ENCODE measurements around the gene MTF2.
"Not testable (repeated sequence)": the region's sequence is repeated elsewhere in the genome, so short reads cannot be mapped to it uniquely, and the experiment has no call there.

MTF2 gene

DNA sequence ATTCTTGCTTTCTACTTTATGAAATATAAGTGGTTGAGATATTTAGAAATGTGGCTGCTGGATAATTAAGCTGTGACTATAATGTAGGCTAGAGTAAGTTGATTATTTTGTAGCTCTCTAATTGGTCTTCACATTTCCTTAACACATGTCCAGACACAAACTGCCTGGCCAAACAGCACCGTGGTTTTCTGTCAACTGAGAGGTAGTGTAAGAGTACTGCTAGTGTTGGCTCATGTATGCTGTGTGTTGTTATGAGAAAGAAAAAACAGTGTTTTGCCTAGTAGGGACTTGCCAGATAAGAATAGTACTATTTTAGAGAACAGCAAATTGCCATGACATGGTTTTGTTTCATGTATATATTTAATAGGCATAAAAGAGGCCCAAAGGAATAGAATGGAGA is 64.1 kb downstream of the MTF2 start:
- DNase-seq (ENCODE audit: low read depth), result no peak

DNA sequence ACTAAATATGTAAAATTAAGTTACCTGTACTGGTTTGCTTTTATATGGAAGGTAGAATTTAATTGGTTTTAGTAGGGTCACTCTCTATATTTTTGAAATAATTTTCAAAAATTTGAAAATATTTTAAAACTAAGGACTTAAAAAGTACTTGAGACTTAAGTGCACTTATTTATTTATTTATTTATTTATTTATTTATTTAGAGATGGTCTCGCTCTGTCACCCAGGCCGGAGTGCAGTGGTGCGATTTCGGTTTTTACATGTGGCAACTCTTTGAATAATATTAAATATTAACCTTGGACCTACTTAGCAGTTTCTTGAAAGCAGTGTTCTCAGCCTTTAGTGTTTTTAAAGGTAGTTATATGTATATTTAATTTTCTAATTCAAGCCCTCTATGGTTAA is 64.7 kb downstream of the MTF2 start:
- DNase-seq (ENCODE audit: low read depth), result no peak

DNA sequence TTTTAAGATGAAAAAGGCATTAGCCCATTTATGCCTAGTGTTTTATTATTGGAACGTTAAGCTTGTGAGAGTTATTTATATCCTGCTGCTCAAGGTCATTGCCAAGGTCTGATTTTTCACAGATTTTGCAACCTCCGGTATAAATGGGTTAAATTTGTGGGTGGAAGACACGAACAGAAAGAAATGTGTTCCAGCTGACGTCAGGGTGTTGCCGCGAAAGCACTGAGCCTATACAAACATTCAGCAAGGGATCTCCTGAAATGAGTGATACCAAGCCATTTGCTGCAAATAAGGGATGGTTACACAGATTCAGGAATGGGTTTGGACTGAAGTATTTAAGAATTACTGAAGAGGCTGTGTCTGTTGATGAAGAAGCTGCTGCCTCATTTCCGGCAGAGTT is 68.9 kb downstream of the MTF2 start:
- DNase-seq (ENCODE audit: low read depth), result no peak

DNA sequence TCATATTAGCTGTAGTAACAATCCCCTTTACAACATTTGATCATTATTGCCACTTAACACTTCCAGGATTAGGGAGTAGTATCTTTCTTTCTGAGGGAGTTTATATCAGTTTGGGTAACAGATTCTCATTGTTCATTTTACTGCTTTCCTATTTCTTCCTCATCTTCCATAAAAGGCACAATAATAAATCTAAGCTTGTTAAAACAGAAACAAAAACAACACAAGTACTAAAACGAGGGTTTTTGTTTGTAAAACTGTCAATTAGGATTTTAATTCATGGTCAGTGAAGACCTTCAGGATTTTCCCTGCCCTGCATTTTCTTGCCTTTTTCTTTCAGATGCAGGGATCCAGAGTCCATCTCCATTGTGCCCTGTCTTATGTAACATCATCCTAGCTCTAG is 71.6 kb downstream of the MTF2 start:
- no peak for DNase-seq (ENCODE audit: low read depth)

DNA sequence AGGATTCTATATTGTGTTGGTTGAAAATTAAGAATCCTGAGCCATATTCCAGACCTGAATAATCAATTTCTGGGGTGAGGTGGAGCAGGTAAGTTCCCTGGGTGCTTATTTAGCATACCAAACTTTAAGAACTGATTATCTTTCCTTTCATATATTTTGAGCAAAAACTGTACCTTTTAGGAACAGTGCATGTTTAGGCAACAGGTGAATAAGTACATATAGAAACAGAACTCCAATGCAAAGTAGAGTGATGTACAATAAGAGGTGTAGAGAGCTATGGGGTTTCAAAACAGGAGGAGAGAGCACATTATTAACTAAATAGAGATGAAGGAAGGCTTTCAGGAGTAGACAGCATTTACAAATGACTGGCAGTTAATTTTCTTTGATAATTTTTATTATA is 72.4 kb downstream of the MTF2 start:
- DNase-seq (ENCODE audit: low read depth), result no peak

DNA sequence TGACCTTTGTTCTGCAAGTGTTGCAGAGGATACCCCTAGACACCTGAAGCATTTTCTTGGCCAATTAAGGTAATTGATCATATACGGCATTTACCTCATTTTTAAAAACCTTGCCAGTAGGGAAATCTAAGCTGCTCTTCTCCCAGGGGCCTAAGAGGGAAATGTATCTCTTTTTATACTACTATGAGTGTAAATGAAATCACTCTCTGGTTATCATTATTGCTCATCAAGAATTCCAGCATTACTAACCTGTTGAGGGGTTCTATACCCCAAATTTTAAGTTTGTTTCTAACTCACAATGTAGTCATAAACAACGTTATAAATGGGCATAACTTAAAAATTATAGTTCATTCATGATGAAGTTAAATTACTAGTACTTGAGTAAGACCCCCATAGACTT is 73.8 kb downstream of the MTF2 start:
- no peak for DNase-seq (ENCODE audit: low read depth)

DNA sequence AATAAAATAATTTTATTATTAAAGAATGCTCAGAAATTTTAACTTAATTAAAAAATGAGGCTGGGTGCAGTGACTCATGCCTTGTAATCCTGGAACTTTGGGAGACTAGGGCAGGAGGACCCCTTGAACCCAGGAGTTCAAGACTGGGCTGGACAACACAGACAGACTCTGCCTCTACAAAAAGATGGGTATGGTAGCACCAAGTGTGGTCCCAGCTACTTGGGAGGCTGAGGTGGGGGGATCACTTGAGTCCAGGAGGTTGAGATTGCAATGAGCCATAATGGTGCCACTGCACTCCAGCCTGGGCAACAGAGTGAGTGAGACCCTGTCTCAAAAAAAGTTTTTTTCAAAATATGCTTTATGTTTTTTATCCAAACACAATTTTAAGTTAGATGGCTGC is 75.8 kb downstream of the MTF2 start:
- DNase-seq (ENCODE audit: low read depth), result no peak

DNA sequence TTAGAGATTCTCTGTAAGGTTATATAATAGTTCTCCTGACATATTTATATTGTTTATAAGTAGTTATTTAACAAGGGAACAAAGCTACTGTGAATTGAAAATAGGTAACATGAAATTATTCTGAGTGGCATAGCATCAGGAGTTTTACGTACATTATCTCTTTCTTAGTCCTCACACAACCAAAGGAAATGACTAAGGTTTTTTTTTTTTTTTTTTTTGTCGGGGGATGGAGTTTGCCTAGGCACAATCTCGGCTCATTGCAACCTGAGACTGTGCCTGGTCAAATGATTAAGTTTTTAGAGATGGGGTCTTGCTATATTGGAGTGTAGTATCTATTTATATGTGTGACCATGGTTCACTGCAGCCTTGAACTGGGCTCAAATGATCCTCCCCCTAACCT is 76.3 kb downstream of the MTF2 start:
- DNase-seq (ENCODE audit: low read depth), result no peak

DNA sequence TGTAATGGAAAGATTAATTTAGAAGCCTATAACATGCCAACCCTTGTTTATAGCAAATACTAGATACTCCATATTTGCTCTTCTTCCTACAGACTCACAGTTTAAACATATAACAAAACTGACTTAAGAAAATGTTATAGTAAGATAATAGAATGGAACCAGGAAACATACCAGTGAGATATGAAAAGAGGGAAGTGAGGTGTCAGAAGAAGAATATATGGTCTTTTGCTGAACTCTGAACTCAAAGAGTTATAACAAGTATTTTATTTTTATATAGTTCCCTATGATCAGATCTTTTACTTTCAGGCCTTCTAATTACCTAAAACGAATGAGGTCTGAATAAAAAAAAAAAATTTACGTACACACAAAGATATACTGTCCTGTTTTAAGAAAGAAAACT is 80.3 kb downstream of the MTF2 start:
- no peak for DNase-seq (ENCODE audit: low read depth)

DNA sequence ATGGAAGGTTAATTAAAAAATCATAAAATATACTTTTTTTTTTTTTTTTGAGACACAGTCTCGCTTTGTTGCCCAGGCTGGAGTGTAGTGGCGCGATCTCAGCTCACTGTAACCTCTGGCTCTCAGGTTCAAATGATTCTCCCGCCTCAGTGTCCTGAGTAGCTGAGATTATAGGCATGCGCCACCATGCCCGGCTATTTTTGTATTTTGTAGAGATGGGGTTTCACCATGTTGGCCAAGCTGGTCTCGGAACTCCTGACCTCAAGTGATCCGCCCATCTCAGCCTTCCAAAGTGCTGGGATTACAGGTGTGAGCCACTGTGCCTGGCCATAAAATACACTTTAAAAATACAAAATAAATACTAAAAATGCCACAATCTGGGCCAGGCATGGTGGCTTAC is 84.2 kb downstream of the MTF2 start:
- not testable (repeated sequence) for DNase-seq (ENCODE audit: low read depth)

DNA sequence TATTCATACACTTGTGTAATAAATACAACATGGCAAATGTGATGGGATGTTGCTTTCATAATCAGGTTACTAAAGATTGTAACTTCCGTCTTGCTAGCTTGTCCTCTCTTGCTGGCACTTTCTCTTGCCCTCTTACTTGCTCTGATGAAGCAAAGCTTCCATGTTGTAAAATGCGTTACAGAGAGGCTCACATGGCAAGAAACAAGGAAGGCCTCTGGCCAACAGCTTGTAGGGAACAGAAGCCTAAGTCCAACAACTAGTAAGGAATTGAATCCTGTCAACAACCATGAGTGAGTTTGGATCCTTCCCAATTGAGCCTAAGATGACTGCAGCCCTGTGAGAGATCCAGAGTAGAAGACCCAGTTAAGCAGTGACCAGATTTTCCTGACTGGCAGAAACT is 85.7 kb downstream of the MTF2 start:
- no peak for DNase-seq (ENCODE audit: low read depth)

DNA sequence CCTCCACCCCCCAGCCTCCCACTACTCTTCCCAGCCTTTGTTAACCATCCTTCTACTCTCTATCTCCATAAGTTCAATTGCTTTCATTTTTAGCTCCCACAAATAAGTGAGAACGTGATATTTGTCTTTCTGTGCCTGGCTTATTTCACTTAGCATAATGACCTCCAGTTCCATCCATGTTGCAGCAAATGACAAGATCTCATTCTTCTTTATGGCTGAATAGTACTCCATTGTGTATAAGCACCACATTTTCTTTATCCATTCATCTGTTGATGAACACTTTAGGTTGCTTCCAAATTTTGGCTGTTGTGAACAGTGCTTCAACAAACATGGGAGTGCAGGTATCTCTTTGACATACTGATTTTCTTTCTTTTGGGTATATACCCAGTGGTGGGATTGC is 86.8 kb downstream of the MTF2 start:
- DNase-seq (ENCODE audit: low read depth), result not testable (repeated sequence)

DNA sequence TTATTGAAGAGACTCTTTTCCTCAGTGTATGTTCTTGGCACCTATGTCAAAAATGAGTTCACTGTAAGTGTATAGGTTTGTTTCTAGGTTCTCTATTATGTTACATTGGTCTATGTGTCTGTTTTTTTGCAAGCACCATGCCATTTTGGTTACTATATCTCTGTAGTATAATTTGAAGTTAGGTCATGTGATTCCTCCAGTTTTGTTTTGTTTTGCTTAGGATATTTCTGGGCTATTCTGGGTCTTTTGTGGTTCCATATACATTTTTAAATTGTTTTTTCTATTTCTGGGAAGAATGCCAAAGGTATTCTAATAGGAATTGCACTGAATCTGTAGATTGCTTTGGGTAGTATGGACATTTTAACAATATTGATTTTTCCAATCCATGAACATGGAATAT is 87.9 kb downstream of the MTF2 start:
- no peak for DNase-seq (ENCODE audit: low read depth)

DNA sequence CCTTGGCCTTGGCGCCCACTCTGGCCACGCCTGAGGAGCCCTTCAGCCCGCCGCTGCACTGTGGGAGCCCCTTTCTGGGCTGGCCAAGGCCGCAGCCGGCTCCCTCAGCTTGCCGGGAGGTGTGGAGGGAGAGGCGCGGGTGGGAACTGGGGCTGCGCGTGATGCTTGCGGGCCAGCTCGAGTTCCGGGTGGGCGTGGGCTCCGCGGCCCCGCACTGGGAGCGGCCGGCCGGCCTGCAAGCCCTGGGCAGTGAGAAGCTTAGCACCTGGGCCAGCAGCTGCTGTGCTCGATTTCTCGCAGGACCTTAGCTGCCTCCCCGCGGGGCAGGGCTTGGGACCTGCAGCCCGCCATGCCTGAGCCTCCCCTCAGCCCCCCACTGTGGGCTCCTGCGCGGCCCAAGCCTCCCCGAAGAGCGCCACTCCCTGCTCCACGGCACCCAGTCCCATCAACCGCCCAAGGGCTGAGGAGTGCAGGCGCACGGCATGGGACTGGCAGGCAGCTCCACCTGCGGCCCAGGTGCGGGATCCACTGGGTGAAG is 91.1 kb downstream of the MTF2 start:
- DNase-seq (ENCODE audit: low read depth), result not testable (repeated sequence)

DNA sequence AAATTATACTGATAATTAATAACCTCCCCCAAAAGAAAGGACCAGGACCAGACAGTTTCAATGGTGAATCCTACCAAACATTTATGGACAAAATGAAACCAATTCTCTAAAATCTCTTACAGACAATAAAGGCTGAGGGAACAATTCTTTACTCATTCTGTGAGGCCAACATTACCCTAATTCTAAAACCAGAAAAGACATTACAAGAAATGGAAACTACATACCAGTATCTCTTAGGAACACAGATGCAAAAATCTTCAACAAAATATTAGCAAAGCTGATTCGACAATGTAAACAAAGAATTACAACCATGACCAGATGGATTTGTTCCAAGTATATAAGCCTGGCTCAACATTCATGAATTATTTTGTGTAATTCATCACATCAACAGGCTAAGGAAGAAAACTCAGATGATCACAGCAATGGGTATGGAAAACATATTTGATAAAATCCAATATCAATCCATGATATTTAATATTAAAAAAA is 92.5 kb downstream of the MTF2 start:
- DNase-seq (ENCODE audit: low read depth), result no peak

DNA sequence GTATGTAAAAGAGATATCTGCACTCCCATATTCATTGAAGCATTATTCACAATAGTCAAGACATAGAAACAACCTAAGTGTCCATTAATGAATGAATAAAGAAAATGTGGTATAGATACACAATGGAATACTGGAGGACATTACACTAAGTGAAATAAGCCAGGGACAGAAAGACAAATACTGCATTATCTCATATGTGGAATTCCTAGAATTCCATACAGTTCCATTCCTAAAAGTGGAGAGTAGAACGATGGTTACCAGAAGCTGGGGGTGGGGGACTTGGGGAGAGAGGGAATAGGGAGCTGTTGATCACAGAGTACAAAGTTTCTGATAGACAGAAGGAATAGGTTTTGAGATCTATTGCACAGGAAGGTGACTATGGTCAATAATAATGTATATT is 93.7 kb downstream of the MTF2 start:
- no peak for DNase-seq (ENCODE audit: low read depth)

DNA sequence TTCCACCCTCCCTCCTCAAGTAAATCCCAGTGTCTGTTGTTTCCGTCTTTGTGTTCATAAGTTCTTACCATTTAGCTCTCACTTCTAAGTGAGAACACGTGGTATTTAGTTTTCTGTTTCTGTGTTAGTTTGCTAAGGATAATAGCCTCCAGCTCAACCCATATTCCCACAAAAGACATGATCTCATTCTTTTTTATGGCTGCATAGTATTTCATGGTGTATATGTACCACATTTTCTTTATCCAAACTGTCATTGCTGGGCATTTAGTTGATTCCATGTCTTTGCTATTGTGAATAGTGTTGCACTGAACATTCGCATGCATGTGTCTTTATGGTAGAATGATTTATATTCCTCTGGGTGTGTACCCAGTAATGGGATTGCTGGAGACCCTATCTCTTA is 95.6 kb downstream of the MTF2 start:
- DNase-seq (ENCODE audit: low read depth), result not testable (repeated sequence)

DNA sequence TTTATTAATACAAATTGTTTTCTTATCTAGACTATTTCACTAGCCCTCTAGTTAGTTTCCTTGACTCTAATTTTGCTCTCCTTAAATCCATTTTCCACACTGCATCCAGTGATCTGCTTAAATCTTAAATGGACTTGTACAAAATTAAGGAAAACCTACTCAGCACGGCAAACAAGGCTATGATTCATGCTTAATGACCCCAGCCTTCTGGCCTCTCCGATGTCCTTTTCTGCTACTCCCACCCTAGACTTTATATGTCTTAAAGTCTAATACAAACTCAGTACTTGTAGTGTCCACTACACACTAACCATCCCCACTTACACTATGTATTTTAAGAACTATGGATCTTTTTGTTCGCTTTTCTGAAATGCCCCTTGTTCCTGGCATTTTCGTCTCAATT is 98.9 kb downstream of the MTF2 start:
- no peak for DNase-seq (ENCODE audit: low read depth)

DNA sequence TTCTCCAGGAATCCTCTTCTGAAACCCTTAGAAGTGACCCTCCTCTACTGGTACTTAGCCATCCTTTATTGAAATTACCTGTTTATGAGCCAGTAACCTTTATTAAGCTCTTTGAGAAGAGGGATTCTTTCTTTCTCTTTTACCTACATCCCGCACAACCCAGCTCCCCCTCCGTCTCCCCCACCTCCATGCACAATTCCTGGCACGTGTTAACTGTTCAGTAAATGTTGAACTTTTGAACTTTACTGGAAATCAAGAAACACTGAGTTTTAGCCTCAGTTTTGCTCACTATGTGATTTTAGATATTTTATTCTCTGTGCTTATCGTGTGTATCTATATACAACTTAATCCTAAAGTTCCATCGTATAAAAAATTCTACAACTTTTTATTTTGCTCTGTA is 99.3 kb downstream of the MTF2 start:
- DNase-seq (ENCODE audit: low read depth), result no peak

DNA sequence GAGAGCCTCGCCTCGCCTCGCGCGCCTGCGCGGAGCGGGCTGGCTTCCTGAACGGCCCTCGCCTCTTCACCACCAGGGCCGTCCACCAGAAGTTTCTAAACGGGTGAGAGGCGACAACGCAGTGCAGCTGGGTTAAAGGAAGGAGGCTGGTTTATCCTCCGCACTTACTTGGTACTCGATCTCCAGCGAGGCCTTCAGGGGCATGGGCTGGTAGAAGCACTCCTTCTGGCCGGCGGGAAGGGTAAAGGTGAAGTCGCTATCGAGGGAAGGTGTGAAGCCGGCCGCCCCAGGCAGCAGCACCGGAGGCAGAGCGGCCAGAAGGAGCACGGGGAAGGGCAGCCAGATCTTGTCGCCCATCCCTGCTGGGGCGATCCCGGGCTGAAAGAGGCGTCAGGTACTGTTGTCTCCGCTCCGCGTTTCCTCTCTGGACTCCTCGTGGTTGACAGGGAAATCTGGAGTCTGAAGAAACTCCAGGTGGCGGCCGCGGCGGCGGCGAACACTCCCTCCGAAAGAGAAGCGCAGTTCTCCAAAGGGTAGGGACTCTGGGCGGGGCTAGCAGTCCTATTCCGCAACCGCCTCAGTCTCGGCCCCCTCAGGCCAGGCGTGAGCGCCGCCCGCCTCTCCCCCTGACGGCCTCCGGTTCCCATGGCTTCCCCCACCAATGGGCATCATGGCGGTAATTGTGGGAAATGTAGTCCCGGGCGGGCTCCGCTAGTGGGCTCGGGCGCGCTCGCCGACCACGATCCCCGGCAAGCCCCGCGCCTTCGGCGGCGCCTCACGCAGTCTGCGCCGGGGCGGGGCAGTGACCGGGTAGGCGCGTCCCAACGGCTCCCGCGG is 101.0 kb downstream of the MTF2 start, which contains the start of gene TMED5:
TSS of gene TMED5 (minus strand) at position 528 of the 837 bp plus-strand sequence. CDS start at position 357, 171 bp downstream.
- peak; percentile 93 for DNase-seq (ENCODE audit: low read depth)

DNA sequence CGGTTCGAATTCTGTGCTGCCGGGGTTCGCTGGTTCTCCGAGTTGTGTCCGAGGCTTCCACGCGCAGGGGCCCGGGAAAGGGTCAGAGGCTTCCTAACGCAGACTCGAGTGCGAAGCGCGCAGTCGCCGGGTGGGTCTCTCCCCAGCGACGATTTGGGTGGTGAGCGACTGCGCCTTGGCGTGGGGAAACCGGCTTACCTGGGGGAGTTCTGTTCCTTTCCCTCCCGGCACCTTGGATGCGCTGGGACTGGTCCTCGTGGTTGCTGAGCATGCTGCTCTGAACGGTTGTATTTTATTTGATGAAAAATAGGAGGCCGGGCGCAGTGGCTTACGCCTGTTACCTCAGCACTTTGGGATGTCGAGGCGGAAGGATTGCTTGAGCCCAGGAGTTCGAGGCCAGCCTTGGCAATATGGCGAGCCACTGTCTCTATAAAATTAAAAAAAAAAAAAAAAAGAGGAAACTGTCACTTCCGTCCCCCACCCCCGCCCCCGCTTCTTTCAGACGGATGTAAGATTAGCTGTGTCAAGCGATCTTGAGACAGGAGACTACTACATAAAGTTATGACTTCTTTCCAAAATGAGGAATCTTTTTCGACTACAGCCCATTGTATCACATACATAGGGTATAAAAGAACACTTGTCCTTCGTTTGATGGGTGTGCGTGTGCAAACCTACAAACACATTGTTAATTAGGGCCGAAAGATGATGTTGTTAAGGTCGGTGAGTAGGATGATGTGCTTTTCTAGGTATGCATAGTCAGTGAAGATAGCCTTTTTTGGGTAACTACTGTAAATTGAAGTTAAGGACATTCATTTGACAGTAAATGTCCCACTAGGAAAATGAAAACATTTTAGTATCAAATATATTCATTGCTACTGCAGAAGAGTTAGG is 101.9 kb downstream of the MTF2 start, which contains the start of gene CCDC18:
TSS of gene CCDC18 (plus strand) at position 2 of the 891 bp plus-strand sequence. CDS start 2,638 bp downstream, outside the sequence.
- DNase-seq (ENCODE audit: low read depth), result peak; percentile 38

DNA sequence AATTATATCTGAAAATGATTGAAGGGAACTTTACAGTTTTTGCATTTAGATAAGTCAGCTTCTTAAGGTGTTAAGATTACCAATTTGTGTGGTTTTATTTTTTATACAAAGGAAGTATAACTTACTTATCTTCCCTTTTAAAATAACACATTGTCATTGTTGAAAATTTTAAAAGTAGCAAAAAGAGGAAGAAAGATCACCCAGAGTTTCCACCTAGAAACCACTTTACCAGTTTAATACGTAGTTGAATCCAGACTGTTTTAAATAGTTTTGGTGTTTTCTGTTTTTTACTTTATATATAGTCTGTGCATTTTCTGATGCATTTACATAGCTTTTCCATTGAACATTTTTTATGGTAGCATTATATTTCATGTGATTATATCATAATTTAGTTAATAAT is 107.6 kb downstream of the MTF2 start:
- no peak for DNase-seq (ENCODE audit: low read depth)
